AG09309 (cell line): Measurements from ENCODE around the gene POU6F2.

Experiments
- DNase-seq: peaks from one replicate; pipeline ENCODE4 v3.0.0-alpha.2; 2010; ENCODE audit warnings: low read depth
- H3K4me3 ChIP-seq: 2 replicates; pipeline ENCODE4 v1.5.1; 2011; ENCODE audit warnings: mild to moderate bottlenecking, low read depth, low read length, moderate library complexity; ENCODE audit not compliant: control insufficient read depth
- TF ChIP-seq, protein P1 (sequence below): IDR thresholded peaks from 2 replicates; pipeline ENCODE4 v1.5.1; 2011; ENCODE audit warnings: mild to moderate bottlenecking, low read depth, low read length, inconsistent platforms; ENCODE audit not compliant: insufficient read depth, control insufficient read depth; ENCODE audit errors: missing control alignments

The POU6F2 gene

DNA sequence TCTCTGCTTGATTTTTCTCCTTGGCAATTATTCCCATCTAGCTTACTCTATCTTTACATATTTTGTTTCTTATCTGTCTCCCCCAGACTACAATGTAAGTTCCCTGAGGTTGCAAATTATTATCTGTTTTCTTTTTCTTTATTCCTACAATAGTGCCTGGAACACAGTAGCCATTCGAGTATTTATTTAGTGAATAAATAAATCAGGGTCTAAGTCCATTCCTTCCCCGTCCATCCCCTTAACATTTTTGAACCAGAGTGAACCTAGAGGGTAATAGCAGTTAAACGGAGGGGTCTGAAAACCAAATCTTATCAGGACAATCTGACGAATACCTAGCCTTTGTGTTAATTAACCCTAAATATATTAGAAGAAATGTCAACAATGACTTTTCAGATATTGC, 335.7 kb downstream of the POU6F2 start:
- TF ChIP-seq, protein P1, sequence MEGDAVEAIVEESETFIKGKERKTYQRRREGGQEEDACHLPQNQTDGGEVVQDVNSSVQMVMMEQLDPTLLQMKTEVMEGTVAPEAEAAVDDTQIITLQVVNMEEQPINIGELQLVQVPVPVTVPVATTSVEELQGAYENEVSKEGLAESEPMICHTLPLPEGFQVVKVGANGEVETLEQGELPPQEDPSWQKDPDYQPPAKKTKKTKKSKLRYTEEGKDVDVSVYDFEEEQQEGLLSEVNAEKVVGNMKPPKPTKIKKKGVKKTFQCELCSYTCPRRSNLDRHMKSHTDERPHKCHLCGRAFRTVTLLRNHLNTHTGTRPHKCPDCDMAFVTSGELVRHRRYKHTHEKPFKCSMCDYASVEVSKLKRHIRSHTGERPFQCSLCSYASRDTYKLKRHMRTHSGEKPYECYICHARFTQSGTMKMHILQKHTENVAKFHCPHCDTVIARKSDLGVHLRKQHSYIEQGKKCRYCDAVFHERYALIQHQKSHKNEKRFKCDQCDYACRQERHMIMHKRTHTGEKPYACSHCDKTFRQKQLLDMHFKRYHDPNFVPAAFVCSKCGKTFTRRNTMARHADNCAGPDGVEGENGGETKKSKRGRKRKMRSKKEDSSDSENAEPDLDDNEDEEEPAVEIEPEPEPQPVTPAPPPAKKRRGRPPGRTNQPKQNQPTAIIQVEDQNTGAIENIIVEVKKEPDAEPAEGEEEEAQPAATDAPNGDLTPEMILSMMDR = no peak
- DNase-seq = no peak
- H3K4me3 ChIP-seq = no peak overlapping the region

DNA sequence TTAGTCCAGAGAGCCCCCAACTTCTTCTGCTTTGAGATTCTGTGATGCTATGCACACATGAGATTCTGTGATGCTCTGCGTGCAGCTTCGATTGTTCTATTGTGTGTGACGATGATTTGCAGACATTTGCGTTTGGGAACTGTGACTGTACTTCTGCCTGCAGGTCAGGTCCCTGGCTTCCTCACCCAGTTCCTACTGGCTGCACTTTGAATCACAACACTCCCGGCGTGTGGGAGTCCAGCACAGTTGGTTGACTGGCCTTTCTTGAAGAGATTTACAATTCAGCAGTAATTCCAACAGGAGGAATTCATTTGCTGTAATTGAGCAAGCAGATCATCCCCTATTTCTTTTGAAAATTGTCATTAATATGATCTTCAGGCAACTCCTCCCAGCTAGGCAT, 336.3 kb downstream of the POU6F2 start:
- no peak overlapping the region for H3K4me3 ChIP-seq
- DNase-seq = no peak
- TF ChIP-seq, protein P1 = no peak

DNA sequence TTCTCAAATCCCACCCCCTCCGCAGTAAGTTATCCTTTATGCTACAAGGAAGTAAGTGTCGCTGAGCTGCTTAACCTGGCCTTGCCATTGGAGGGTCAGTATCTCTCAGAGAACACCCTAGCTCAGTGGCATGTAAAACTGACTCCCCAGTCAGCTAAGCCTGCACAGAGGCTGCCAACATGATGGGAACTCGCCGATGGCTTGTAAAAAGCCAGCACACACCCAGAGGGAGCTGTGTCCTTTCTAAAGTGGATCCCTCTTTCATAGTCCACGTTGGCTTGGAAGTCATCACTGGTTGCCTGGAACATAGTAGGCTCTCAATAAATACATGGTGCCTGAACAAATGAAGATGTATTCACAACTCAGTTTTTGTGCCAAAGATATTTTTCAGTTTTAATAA, 339.4 kb downstream of the POU6F2 start:
- no peak for DNase-seq
- TF ChIP-seq, protein P1 = no peak
- H3K4me3 ChIP-seq = no peak overlapping the region

DNA sequence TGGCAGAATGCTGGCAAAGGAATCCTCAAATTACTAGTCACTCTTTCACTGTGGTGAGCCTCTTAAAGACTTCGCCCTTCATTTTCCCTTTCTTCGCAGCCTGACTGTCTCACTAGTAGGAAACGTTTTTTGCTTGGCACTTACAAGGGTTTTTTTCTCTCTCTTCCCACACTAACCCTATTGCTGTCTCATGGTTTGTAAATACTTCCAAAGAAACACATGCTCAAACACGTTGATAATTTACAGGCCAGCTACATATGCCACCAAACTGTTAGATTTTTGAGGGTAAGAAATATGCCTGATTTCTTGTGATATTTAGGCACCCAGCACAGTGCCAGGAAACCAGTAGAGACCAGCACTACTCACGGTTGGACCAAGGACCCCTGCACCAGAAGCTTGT, 340.2 kb downstream of the POU6F2 start:
- DNase-seq = no peak

DNA sequence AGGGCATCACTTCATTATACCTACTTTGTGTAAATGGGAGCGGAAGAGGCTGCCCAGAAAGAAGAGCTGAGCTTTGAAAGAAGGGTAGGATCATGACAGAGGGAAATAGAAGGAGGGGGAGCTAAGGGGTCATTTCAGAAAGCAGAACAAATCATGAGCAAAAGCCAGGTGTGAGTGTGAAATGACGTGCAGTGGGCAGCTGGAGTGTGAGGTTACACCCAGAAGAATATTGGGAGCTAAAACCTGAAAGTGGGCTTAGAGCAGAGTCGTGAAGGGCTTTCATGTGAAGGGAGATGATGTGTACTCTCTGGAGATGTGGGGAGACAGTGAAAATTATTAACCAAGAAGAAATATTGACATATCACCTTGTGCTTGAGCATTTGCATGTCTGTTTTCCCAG, 343.5 kb downstream of the POU6F2 start:
- H3K4me3 ChIP-seq = no peak overlapping the region
- no peak for DNase-seq
- TF ChIP-seq, protein P1 = no peak

More for the DNA sequence above, 340.2 kb downstream of the POU6F2 start:
- H3K4me3 ChIP-seq = no peak overlapping the region
- TF ChIP-seq, protein P1 = no peak

DNA sequence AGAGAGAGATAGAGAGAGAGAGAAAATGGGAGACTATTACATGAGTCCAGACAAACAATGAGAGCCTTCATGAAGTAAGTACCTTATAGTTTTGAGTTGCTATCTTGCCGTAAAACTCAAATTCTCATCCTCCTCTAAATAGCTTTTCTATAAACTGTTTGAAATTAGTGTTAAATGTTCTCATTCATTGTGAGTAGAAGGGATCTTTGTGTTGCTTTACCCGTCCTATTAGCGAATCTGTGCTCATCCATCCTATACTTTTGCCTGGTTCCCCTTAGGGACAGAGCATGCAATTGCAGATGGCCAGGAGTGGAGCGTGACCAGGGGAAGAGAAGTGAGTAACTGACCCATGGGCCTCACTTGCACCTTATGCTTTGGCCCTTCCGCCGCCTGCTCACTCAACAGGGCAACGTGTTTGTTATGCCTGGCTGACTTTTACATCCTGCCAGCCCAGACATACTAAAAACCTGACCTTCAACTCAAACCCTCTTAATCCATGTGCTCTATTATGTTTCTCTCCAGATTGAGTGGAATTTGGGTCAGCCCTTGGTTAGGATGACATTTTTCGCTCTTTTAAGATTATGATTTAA, 344.3 kb downstream of the POU6F2 start:
- no peak for DNase-seq
- H3K4me3 ChIP-seq = no peak overlapping the region
- TF ChIP-seq, protein P1 = no peak
